ENCODE data around the gene FTO.

The FTO gene

GRCh38 chr16:54142787-54143186, 438.8 kb downstream of the FTO start:
- DNase-seq (ENCODE audit: low read depth in 2 of 2): no peak
- H3K4me3 ChIP-seq (replicated peaks in 1 of 2; ENCODE audit: low read depth in 2 of 2, low read length in 2 of 2): no peak overlapping the region
- TF ChIP-seq, protein P1, sequence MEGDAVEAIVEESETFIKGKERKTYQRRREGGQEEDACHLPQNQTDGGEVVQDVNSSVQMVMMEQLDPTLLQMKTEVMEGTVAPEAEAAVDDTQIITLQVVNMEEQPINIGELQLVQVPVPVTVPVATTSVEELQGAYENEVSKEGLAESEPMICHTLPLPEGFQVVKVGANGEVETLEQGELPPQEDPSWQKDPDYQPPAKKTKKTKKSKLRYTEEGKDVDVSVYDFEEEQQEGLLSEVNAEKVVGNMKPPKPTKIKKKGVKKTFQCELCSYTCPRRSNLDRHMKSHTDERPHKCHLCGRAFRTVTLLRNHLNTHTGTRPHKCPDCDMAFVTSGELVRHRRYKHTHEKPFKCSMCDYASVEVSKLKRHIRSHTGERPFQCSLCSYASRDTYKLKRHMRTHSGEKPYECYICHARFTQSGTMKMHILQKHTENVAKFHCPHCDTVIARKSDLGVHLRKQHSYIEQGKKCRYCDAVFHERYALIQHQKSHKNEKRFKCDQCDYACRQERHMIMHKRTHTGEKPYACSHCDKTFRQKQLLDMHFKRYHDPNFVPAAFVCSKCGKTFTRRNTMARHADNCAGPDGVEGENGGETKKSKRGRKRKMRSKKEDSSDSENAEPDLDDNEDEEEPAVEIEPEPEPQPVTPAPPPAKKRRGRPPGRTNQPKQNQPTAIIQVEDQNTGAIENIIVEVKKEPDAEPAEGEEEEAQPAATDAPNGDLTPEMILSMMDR (IDR thresholded peaks at IDR 0.05; ENCODE audit: low read depth, low read length): no peak

DNA sequence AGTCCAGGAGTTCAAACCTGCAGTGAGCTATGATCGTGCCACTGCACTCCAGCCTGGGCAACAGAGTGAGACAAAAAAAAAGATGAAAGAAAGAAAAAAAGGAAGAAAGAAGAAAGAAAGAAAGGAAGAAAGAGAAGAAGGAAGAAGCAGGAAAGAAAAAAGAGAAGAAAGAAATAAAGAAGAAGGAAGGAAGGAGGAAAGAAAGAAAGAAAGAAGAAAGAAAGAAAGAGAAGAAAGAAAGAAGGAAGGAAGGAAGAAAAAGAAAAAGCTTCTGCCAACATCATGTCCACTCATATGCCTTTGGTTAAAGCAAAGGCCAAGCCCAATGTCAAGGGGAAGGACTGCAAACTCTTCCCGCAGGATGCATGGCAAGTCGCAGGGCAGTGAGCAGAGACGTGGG, 439.5 kb downstream of the FTO start:
- DNase-seq (ENCODE audit: low read depth in 2 of 2): no peak
- no peak overlapping the region for H3K4me3 ChIP-seq (replicated peaks in 1 of 2; ENCODE audit: low read depth in 2 of 2, low read length in 2 of 2)
- TF ChIP-seq, protein P1 (IDR thresholded peaks at IDR 0.05; ENCODE audit: low read depth, low read length): no peak

- no peak for DNase-seq (ENCODE audit: low read depth in 2 of 2)
- TF ChIP-seq, protein P1 (IDR thresholded peaks at IDR 0.05; ENCODE audit: low read depth, low read length): no peak
- no peak overlapping the region for H3K4me3 ChIP-seq (replicated peaks in 1 of 2; ENCODE audit: low read depth in 2 of 2, low read length in 2 of 2)
Measured at GRCh38 chr16:54143934-54144571, 440.1 kb downstream of the FTO start.

DNA sequence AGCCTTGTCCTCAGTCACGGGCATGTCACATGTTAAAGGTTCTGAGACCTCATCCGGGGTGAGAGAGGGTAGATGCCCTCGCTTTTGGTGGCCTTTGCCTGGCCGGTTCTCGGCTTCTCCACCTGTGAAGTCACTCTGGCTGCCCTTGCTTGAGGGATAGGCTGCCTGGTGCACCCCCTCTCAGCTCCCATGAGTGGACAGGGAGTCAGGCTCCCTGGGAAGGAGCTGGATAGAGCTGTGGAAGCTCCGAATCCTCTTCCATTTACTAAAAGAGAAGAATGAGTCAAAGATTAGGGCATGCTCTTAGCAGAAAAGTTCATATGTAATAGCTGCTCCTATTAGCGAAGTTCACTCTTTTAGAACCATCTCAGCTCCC, 440.6 kb downstream of the FTO start:
- H3K4me3 ChIP-seq (replicated peaks in 1 of 2; ENCODE audit: low read depth in 2 of 2, low read length in 2 of 2): no peak overlapping the region
- DNase-seq (ENCODE audit: low read depth in 2 of 2): no peak
- TF ChIP-seq, protein P1 (IDR thresholded peaks at IDR 0.05; ENCODE audit: low read depth, low read length): no peak

DNA sequence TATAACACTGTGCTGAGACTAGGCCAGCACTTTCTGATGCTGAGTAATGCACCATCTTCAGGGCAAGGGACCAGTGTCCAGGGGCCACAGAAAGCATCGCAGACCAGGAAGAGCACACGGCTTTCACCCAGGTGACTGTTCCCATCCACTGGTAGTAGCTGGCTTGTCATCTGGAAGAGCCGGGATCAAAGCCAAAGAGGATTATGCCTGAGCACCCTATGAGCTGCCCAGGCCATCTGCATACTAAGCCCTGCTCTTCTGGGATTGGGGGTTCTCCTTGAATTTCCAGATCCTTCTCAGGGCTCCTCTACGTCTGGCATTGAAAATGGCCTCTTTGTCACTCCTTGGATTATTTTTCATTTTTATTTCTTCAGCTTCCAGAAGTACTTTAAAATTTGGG, 441.9 kb downstream of the FTO start:
- no peak overlapping the region for H3K4me3 ChIP-seq (replicated peaks in 1 of 2; ENCODE audit: low read depth in 2 of 2, low read length in 2 of 2)
- no peak for DNase-seq (ENCODE audit: low read depth in 2 of 2)
- TF ChIP-seq, protein P1 (IDR thresholded peaks at IDR 0.05; ENCODE audit: low read depth, low read length): no peak

GRCh38 chr16:54148974-54149373, 445.0 kb downstream of the FTO start:
- no peak for DNase-seq (ENCODE audit: low read depth in 2 of 2)
- H3K4me3 ChIP-seq (replicated peaks in 1 of 2; ENCODE audit: low read depth in 2 of 2, low read length in 2 of 2): no peak overlapping the region
- TF ChIP-seq, protein P1 (IDR thresholded peaks at IDR 0.05; ENCODE audit: low read depth, low read length): no peak

DNA sequence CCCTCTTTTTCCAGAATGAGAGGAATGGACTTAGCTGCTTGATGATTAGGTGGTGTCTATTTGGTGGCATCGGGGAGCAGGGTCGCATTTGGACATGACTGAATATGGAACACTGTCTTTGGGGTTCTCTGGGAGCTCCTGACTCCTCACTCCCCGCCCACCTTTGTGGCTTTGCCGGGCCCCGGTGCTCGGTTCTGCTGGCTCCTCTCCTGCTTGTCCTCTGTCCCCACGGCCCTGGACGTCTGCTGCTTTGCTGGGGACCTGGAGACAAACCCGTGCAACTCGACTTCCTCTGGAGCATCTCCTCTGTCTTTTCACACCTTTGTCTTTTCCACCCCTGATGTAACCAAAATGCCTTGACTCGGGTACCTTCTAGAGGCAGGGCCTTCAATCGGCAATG, 446.9 kb downstream of the FTO start:
- no peak overlapping the region for H3K4me3 ChIP-seq (replicated peaks in 1 of 2; ENCODE audit: low read depth in 2 of 2, low read length in 2 of 2)
- DNase-seq (ENCODE audit: low read depth in 2 of 2): no peak
- TF ChIP-seq, protein P1 (IDR thresholded peaks at IDR 0.05; ENCODE audit: low read depth, low read length): no peak
